K562 (cell line): ENCODE data around the gene UBTD1. TPM values are rescaled to one million over a fixed set of nuclear protein-coding genes. Genes with fewer than 3 reads are reported as not detected.
A peak's percentile ranks its signal among the peaks of the same experiment; 100 is the strongest.

ENCODE experiments used
- ATAC-seq: fragments of 200-7000 bp; cut with Tn5 transposase; 3 replicates; pipeline ENCODE4 v1.9.1; 2020; ENCODE audit warnings: moderate library complexity
- BruUV-seq: library from RNA; stranded (reverse); fragments of 400-500 nt; replicated peaks from 2 replicates; lab custom pipeline; 2021; lab: Mats Ljungman, UMichigan
- CTCF ChIA-PET: fragments of 300-600 bp; formaldehyde crosslinking; extraction: SDS; loops from one replicate; lab custom pipeline; 2021; ENCODE audit warnings: low intra/inter-chr PET ratio; lab: Yijun Ruan, JAX
- POLR2A ChIA-PET: fragments of 300-600, 350-650 bp; sonication (Branson Sonifier 250); formaldehyde crosslinking; extraction: SDS; loops from one replicate; lab custom pipeline; 2021; ENCODE audit warnings: antibody characterized with exemption, inconsistent platforms; lab: Yijun Ruan, JAX
- DNase-seq, 4 experiments: peaks; one replicate each; pipeline versions ENCODE4 v3.0.0 to v3.0.0-alpha.2; 2011 to 2018; ENCODE audit warnings: low spot score in 3 of 4, mixed read lengths in 3 of 4; ENCODE audit errors: extremely low read depth in 1 of 4
- FAIRE-seq: peaks from 2 replicates; lab custom pipeline; 2011; peaks lifted over from hg19 to GRCh38; lab: Jason Lieb, UNC
- H2AFZ ChIP-seq: 2 replicates; pipeline ENCODE4 v1.6.0; 2011; ENCODE audit warnings: low read depth, low read length, control low read depth, inconsistent platforms
- H3K27ac ChIP-seq: fragments of 200-600 bp; 3 replicates; pipeline ENCODE4 v1.8.0; 2011; ENCODE audit warnings: low read depth, mild to moderate bottlenecking, control low read depth, inconsistent platforms, low read length, moderate library complexity, mixed read lengths; ENCODE audit errors: extremely low read depth
- H3K27me3 ChIP-seq, 2 experiments: fragments of 300-600 bp in 1 of 2; 2 replicates in 1 of 2; 3 replicates in 1 of 2; pipeline versions ENCODE4 v1.6.0 to v1.8.0; 2011; ENCODE audit warnings: inconsistent platforms in 2 of 2, low read length in 2 of 2, mild to moderate bottlenecking in 1 of 2, mixed read lengths in 1 of 2, moderate library complexity in 1 of 2; ENCODE audit not compliant: control insufficient read depth in 2 of 2, insufficient read depth in 2 of 2
- H3K36me3 ChIP-seq: fragments of 300-600 bp; 3 replicates; pipeline ENCODE4 v1.8.0; 2011; ENCODE audit warnings: mild to moderate bottlenecking, low read length, inconsistent platforms; ENCODE audit not compliant: control insufficient read depth, insufficient read depth
- H3K4me1 ChIP-seq, 2 experiments: fragments of 200-600 bp in 1 of 2; replicated peaks in 1 of 2; 2 replicates in 1 of 2; 3 replicates in 1 of 2; pipeline versions ENCODE4 v1.5.1 to v1.8.0; 2011; ENCODE audit warnings: inconsistent platforms in 2 of 2, low read length in 2 of 2, mild to moderate bottlenecking in 1 of 2, mixed read lengths in 1 of 2, moderate library complexity in 1 of 2; ENCODE audit not compliant: control insufficient read depth in 2 of 2, insufficient read depth in 2 of 2
- H3K4me2 ChIP-seq: 2 replicates; pipeline ENCODE4 v1.6.1; 2011; ENCODE audit warnings: low read length, control low read depth, inconsistent platforms, mixed read lengths; ENCODE audit not compliant: insufficient read depth
- H3K4me3 ChIP-seq: fragments of 200-600 bp; sonication (generic), shearing (Covaris generic); 2 replicates; pipeline ENCODE4 v1.5.1; 2016; ENCODE audit warnings: control low read depth, inconsistent platforms
- H3K79me2 ChIP-seq: fragments of 200-600 bp; 3 replicates; pipeline ENCODE4 v1.8.0; 2011; ENCODE audit warnings: low read length, inconsistent platforms; ENCODE audit not compliant: control insufficient read depth, insufficient read depth
- H3K9ac ChIP-seq, 2 experiments: 2 replicates each; pipeline versions ENCODE4 v1.6.0 to v1.6.1; 2011; ENCODE audit warnings: low read depth in 2 of 2, low read length in 2 of 2, control low read depth in 1 of 2, inconsistent platforms in 1 of 2, mild to moderate bottlenecking in 1 of 2, mixed read lengths in 1 of 2; ENCODE audit not compliant: insufficient read depth in 1 of 2
- H3K9me1 ChIP-seq: one replicate; pipeline ENCODE4 v1.6.0; 2011; ENCODE audit warnings: inconsistent platforms, mild to moderate bottlenecking, low read length, moderate library complexity; ENCODE audit not compliant: control insufficient read depth, insufficient read depth
- H3K9me3 ChIP-seq: replicated peaks from 2 replicates; pipeline ENCODE4 v1.5.1; 2011; ENCODE audit warnings: low read depth, low read length, inconsistent platforms; ENCODE audit not compliant: control insufficient read depth, insufficient read depth
- H4K20me1 ChIP-seq: replicated peaks from 2 replicates; pipeline ENCODE4 v1.6.1; 2011; ENCODE audit warnings: low read length, inconsistent platforms, mixed read lengths; ENCODE audit not compliant: control insufficient read depth, insufficient read depth
- CREB1 ChIP-seq, 2 experiments: sonication (generic) in 1 of 2; formaldehyde crosslinking in 1 of 2; IDR thresholded peaks; 2 replicates each; pipeline versions ENCODE4 v1.6.1 to v1.8.0; 2012 to 2022; ENCODE audit warnings: inconsistent platforms in 1 of 2, mild to moderate bottlenecking in 1 of 2, missing genetic modification reagents in 1 of 2, moderate library complexity in 1 of 2
- E2F4 ChIP-seq: sonication (generic); formaldehyde crosslinking; IDR thresholded peaks from 2 replicates; pipeline ENCODE4 v1.8.0; 2022; ENCODE audit warnings: mild to moderate bottlenecking, low read depth, missing genetic modification reagents
- IRF1 ChIP-seq: sonication (generic); formaldehyde crosslinking; IDR thresholded peaks from 2 replicates; pipeline ENCODE4 v1.8.0; 2022; ENCODE audit warnings: missing genetic modification reagents, mild to moderate bottlenecking, borderline replicate concordance
- KDM1A ChIP-seq, 2 experiments: fragments of 450-650 bp; IDR thresholded peaks; 2 replicates each; pipeline ENCODE4 v1.6.1; 2016; ENCODE audit warnings: mild to moderate bottlenecking in 2 of 2
- KLF1 ChIP-seq: fragments of 450-650 bp; IDR thresholded peaks from 2 replicates; pipeline ENCODE4 v1.6.1; 2016; ENCODE audit warnings: missing genetic modification characterization, missing compliant biosample characterization
- MYNN ChIP-seq, 2 experiments: sonication (generic); formaldehyde crosslinking in 1 of 2; IDR thresholded peaks; 2 replicates each; pipeline versions ENCODE4 v1.5.0 to v1.6.1; 2016 to 2020; ENCODE audit warnings: antibody characterized with exemption in 1 of 2, missing genetic modification reagents in 1 of 2
- THRAP3 ChIP-seq: fragments of 450-650 bp; IDR thresholded peaks from 2 replicates; pipeline ENCODE4 v1.6.1; 2016; ENCODE audit warnings: mild to moderate bottlenecking, inconsistent platforms, borderline replicate concordance
- ZFP91 ChIP-seq: sonication (generic); formaldehyde crosslinking; IDR thresholded peaks from 2 replicates; pipeline ENCODE4 v1.8.0; 2022; ENCODE audit warnings: mild to moderate bottlenecking, missing genetic modification reagents
- ZKSCAN3 ChIP-seq: fragments of 250-450 bp; sonication (Bioruptor Pico); IDR thresholded peaks from 2 replicates; pipeline ENCODE4 v1.4.0; 2020
- ZNF184 ChIP-seq: sonication (generic); formaldehyde crosslinking; IDR thresholded peaks from 2 replicates; pipeline ENCODE4 v1.5.0; 2020; ENCODE audit warnings: missing genetic modification reagents
- ZNF384 ChIP-seq: IDR thresholded peaks from 2 replicates; pipeline ENCODE4 v1.6.1; 2012; ENCODE audit warnings: low read depth, low read length, improper control_type of control experiment
- WGBS: fragments of 100-300 bp; shearing (Covaris generic); methylation state at CpG from one replicate; pipeline ENCODE4 v1.1.6; 2016; ENCODE audit warnings: low coverage, mixed read lengths; ENCODE audit not compliant: insufficient coverage; ENCODE audit errors: missing lambda C conversion rate; 5-methylcytosine and 5-hydroxymethylcytosine counted together
- in situ Hi-C: fragments of 300-500 bp; cut with MboI; formaldehyde crosslinking; loops from 4 replicates; pipeline ENCODE4 v1.15.0; 2018; ENCODE audit warnings: inconsistent platforms, mixed read lengths
- intact Hi-C: fragments of 100-400 bp; cut with micrococcal nuclease; formaldehyde crosslinking; loops from 2 replicates; pipeline ENCODE4 v1.14.2; 2022
- polyA plus RNA-seq, 8 experiments: library from polyadenylated mRNA; depleted of rRNA in 4 of 8; stranded (reverse) in 5 of 8; unstranded in 3 of 8; fragments of >200 nt; fragmentation: Nextera tagmentation in 2 of 8; fragmentation: Illumina TruSeq in 1 of 8; extraction: Ambion mirVana in 2 of 8; extraction: Trizol in 1 of 8; gene quantifications; 2 replicates each; pipeline versions ENCODE4 v1.2.1 to v1.2.3, GENCODE V29; 2011 to 2014; ENCODE audit warnings: inconsistent platforms in 1 of 8, missing spikeins in 1 of 8
- total RNA-seq, 7 experiments: library from RNA; depleted of rRNA in 6 of 7; stranded (reverse); fragments of >200 nt in 6 of 7; fragmentation: Illumina TruSeq in 2 of 7; extraction: Trizol in 2 of 7; gene quantifications; 2 replicates each; pipeline versions ENCODE4 v1.2.1 to v1.2.3, GENCODE V29; 2011 to 2021; ENCODE audit warnings: low replicate concordance in 1 of 7

UBTD1 gene
- total and polyA plus RNA-seq, 9 of the 15 experiments (the other 6 are each of a cell fraction or from before 2014, with no cell fraction given) = 0.08 to 1.6 (median 0.81) TPM; not detected in 1

- Histone ChIP-seq H3K27me3 (no peaks in the 10 kb centered on the region), H3K27ac (no peak overlapping the region), H3K9me1 (no peaks in the 10 kb centered on the region), H3K9ac (no peak overlapping the region), H3K4me3 (no peak overlapping the region), H3K9me3 (no peaks in the 10 kb centered on the region), H3K79me2 (no peaks in the 10 kb centered on the region), H4K20me1 (no peaks in the 10 kb centered on the region), H3K36me3 (no peaks in the 10 kb centered on the region), H3K4me1 (no peaks in the 10 kb centered on the region; a peak in 2 of 5 replicates), H2AFZ (no peak overlapping the region), H3K4me2 (no peak overlapping the region)
- peak; percentile 37 for FAIRE-seq
- POLR2A ChIA-PET = interaction anchor here (0.6 kb wide), 1 partner anchor 39 kb away, joined by 3 read pairs; no protein-coding TSS in a partner anchor
- intact Hi-C loops (loop anchor here (5.0 kb wide), 2 partner anchors 89 to 144 kb away; no protein-coding TSS in a partner anchor), in situ Hi-C loops (no loop called here)
- DNase-seq = no peak
- 35% methylated on average over 3 of the region's 6 CpGs for WGBS
- BruUV-seq = no TSS peak
- TF ChIP-seq E2F4 (no peak), ZKSCAN3 (CRISPR knock-in tag) (no peak), IRF1 (CRISPR knock-in tag) (no peak), ZNF184 (CRISPR knock-in tag) (no peak), KLF1 (no peak), MYNN (IDR thresholded peaks at IDR 0.05) (no peak), MYNN (CRISPR knock-in tag; IDR thresholded peaks at IDR 0.05) (no peak), KDM1A (IDR thresholded peaks at IDR 0.05) (no peak), ZNF384 (no peak), ZFP91 (CRISPR knock-in tag) (no peak), CREB1 (IDR thresholded peaks at IDR 0.05) (no peak), CREB1 (CRISPR knock-in tag; IDR thresholded peaks at IDR 0.05) (no peak), THRAP3 (no peak)
- no peak for ATAC-seq
- CTCF ChIA-PET = no interaction called here
Measured at GRCh38 chr10:97551271-97551670, 52.5 kb downstream of the UBTD1 start.
